Measurements from ENCODE around the gene OPA1.

DNA sequence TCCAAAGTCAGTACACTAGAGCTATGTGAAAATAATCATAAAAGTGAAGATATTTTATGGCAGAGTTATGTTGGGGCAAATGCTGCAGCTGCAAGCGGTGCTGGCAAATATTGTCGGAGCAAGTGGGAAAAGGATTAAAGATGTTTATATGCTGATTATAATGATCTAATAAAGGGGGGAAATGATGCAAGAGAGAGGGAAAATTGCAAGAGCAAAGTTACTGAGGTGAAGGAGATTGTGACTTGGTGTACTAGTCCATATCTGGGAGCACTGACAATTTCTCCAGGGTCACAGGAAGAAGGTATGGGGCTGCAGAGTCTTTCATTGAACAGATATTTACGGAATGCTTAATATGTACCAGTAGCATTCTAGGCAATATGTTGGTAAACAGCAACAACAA lies 45.8 kb downstream of the OPA1 start:
- TF ChIP-seq EP300 (IDR thresholded peaks at IDR 0.05) = no peak
- TF ChIP-seq, protein P1, sequence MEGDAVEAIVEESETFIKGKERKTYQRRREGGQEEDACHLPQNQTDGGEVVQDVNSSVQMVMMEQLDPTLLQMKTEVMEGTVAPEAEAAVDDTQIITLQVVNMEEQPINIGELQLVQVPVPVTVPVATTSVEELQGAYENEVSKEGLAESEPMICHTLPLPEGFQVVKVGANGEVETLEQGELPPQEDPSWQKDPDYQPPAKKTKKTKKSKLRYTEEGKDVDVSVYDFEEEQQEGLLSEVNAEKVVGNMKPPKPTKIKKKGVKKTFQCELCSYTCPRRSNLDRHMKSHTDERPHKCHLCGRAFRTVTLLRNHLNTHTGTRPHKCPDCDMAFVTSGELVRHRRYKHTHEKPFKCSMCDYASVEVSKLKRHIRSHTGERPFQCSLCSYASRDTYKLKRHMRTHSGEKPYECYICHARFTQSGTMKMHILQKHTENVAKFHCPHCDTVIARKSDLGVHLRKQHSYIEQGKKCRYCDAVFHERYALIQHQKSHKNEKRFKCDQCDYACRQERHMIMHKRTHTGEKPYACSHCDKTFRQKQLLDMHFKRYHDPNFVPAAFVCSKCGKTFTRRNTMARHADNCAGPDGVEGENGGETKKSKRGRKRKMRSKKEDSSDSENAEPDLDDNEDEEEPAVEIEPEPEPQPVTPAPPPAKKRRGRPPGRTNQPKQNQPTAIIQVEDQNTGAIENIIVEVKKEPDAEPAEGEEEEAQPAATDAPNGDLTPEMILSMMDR (IDR thresholded peaks at IDR 0.05) = no peak
